Astrocyte (in vitro differentiated cells and primary cell): Measurements from ENCODE around the gene PGLYRP4. TPM values are rescaled to one million over a fixed set of nuclear protein-coding genes. Genes with fewer than 3 reads are reported as not detected.

Experiments used
- DNase-seq: peaks from one replicate; pipeline ENCODE4 v3.0.0-alpha.2; 2010; ENCODE audit warnings: low read depth
- FAIRE-seq: peaks from 2 replicates; lab custom pipeline; 2011; peaks lifted over from hg19 to GRCh38; lab: Jason Lieb, UNC
- H2AFZ ChIP-seq: 2 replicates; pipeline ENCODE4 v1.6.0; 2012; ENCODE audit warnings: low read depth, low read length, inconsistent platforms
- H3K27ac ChIP-seq: 2 replicates; pipeline ENCODE4 v1.5.1; 2011; ENCODE audit warnings: low read depth, low read length, inconsistent platforms
- H3K27me3 ChIP-seq: 2 replicates; pipeline ENCODE4 v1.6.0; 2011; ENCODE audit warnings: low read length, inconsistent platforms; ENCODE audit not compliant: insufficient read depth
- H3K36me3 ChIP-seq: 2 replicates; pipeline ENCODE4 v1.5.1; 2011; ENCODE audit warnings: low read length, inconsistent platforms; ENCODE audit not compliant: insufficient read depth
- H3K4me1 ChIP-seq: 2 replicates; pipeline ENCODE4 v1.5.1; 2011; ENCODE audit warnings: low read length, inconsistent platforms; ENCODE audit not compliant: insufficient read depth
- H3K4me2 ChIP-seq: 2 replicates; pipeline ENCODE4 v1.6.0; 2012; ENCODE audit warnings: low read length, inconsistent platforms
- H3K4me3 ChIP-seq: 2 replicates; pipeline ENCODE4 v1.5.1; 2011; ENCODE audit warnings: low read depth, mild to moderate bottlenecking, low read length, inconsistent platforms; ENCODE audit not compliant: insufficient read depth
- H3K79me2 ChIP-seq: 2 replicates; pipeline ENCODE4 v1.6.0; 2012; ENCODE audit warnings: mild to moderate bottlenecking, low read length, inconsistent platforms; ENCODE audit not compliant: insufficient read depth
- H3K9ac ChIP-seq: 2 replicates; pipeline ENCODE4 v1.6.0; 2012; ENCODE audit warnings: mild to moderate bottlenecking, low read length, inconsistent platforms
- H3K9me3 ChIP-seq: 2 replicates; pipeline ENCODE4 v1.5.1; 2012; ENCODE audit warnings: low read depth, mild to moderate bottlenecking, low read length, inconsistent platforms; ENCODE audit not compliant: insufficient read depth
- H4K20me1 ChIP-seq: 2 replicates; pipeline ENCODE4 v1.6.0; 2012; ENCODE audit warnings: low read length, inconsistent platforms; ENCODE audit not compliant: insufficient read depth
- H3K27ac Mint-ChIP-seq: one replicate; pipeline ENCODE4 v1.8.0; 2021; ENCODE audit warnings: mild to moderate bottlenecking, mixed read lengths; ENCODE audit not compliant: unreplicated experiment
- H3K27me3 Mint-ChIP-seq: one replicate; pipeline ENCODE4 v1.8.0; 2021; ENCODE audit warnings: low read depth, mixed read lengths; ENCODE audit not compliant: unreplicated experiment
- H3K36me3 Mint-ChIP-seq: one replicate; pipeline ENCODE4 v1.8.0; 2021; ENCODE audit warnings: low read depth, mixed read lengths; ENCODE audit not compliant: unreplicated experiment
- H3K4me1 Mint-ChIP-seq: one replicate; pipeline ENCODE4 v1.8.0; 2021; ENCODE audit warnings: low read depth, mixed read lengths; ENCODE audit not compliant: unreplicated experiment
- H3K4me3 Mint-ChIP-seq: one replicate; pipeline ENCODE4 v1.8.0; 2021; ENCODE audit warnings: mild to moderate bottlenecking, moderate library complexity, mixed read lengths; ENCODE audit not compliant: unreplicated experiment
- H3K9me3 Mint-ChIP-seq: one replicate; pipeline ENCODE4 v1.8.0; 2021; ENCODE audit warnings: mild to moderate bottlenecking, mixed read lengths; ENCODE audit not compliant: unreplicated experiment
- EZH2 ChIP-seq: IDR thresholded peaks from 2 replicates; pipeline ENCODE4 v1.6.1; 2012; ENCODE audit warnings: mild to moderate bottlenecking, low read length, inconsistent platforms; ENCODE audit not compliant: insufficient read depth
- total RNA-seq: library from RNA; stranded (reverse); gene quantifications from 2 replicates; pipeline ENCODE4 v1.2.1, GENCODE V29; 2021
- TF ChIP-seq, protein P1 (sequence below): IDR thresholded peaks from 2 replicates; pipeline ENCODE4 v1.5.1; 2011; ENCODE audit warnings: low read depth, mild to moderate bottlenecking, inconsistent platforms, low read length, moderate library complexity; ENCODE audit not compliant: insufficient read depth

The PGLYRP4 gene
- total RNA-seq, 1 donor from 2014 or later: not detected

DNA sequence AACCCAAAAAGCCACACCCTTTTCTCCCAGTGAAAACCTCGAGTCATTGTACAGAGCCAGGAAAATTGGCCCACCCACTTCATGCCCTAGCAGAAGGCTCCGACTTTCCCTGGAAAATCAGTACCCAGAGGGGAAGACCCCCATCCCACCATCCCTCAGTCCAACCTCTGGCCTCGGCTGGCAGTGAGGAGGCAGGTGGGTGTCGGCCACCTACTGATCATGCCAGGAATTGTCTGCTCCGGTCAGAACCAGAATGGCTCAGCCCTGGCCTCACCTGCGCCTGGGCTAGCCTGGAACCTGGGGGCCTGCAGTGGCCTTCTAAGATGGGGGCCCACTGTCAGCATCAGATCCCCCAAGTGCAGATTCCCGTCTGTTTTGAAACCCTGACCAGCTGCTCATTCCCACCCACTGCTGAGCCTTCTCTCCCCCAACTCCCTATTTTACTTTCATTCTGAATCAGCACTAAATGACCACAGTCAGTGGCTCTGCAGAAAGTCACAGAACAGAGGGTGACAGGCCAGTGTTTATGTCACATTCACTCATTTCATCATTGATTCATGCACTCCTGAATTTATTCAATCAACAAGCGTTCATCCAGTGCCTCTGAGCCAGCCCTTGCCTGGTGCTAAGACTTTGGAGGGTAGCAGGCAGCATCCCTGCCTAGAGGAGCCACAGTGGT is 6.0 kb upstream of the PGLYRP4 start:
- Mint-ChIP-seq H3K27ac (no peak overlapping the region), H3K36me3 (peaks cover 1% of the 10 kb centered on the region), H3K9me3 (no peaks in the 10 kb centered on the region), H3K4me1 (no peaks in the 10 kb centered on the region), H3K4me3 (no peak overlapping the region), H3K27me3 (peaks cover 37% of the 10 kb centered on the region)
- no peak overlapping the region for H3K4me3 ChIP-seq
- FAIRE-seq (no peak), DNase-seq (no peak)
- no peak overlapping the region for H2AFZ ChIP-seq
- H3K9me3 ChIP-seq: no peaks in the 10 kb centered on the region
- no peaks in the 10 kb centered on the region for H4K20me1 ChIP-seq
- TF ChIP-seq, protein P1, sequence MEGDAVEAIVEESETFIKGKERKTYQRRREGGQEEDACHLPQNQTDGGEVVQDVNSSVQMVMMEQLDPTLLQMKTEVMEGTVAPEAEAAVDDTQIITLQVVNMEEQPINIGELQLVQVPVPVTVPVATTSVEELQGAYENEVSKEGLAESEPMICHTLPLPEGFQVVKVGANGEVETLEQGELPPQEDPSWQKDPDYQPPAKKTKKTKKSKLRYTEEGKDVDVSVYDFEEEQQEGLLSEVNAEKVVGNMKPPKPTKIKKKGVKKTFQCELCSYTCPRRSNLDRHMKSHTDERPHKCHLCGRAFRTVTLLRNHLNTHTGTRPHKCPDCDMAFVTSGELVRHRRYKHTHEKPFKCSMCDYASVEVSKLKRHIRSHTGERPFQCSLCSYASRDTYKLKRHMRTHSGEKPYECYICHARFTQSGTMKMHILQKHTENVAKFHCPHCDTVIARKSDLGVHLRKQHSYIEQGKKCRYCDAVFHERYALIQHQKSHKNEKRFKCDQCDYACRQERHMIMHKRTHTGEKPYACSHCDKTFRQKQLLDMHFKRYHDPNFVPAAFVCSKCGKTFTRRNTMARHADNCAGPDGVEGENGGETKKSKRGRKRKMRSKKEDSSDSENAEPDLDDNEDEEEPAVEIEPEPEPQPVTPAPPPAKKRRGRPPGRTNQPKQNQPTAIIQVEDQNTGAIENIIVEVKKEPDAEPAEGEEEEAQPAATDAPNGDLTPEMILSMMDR: no peak
- TF ChIP-seq EZH2: no peak
- H3K9ac ChIP-seq: no peak overlapping the region
- no peaks in the 10 kb centered on the region for H3K4me1 ChIP-seq
- H3K27ac ChIP-seq: no peak overlapping the region
- peaks cover 5% of the 10 kb centered on the region for H3K27me3 ChIP-seq
- H3K79me2 ChIP-seq: no peaks in the 10 kb centered on the region
- no peaks in the 10 kb centered on the region for H3K36me3 ChIP-seq
- no peak overlapping the region for H3K4me2 ChIP-seq

DNA sequence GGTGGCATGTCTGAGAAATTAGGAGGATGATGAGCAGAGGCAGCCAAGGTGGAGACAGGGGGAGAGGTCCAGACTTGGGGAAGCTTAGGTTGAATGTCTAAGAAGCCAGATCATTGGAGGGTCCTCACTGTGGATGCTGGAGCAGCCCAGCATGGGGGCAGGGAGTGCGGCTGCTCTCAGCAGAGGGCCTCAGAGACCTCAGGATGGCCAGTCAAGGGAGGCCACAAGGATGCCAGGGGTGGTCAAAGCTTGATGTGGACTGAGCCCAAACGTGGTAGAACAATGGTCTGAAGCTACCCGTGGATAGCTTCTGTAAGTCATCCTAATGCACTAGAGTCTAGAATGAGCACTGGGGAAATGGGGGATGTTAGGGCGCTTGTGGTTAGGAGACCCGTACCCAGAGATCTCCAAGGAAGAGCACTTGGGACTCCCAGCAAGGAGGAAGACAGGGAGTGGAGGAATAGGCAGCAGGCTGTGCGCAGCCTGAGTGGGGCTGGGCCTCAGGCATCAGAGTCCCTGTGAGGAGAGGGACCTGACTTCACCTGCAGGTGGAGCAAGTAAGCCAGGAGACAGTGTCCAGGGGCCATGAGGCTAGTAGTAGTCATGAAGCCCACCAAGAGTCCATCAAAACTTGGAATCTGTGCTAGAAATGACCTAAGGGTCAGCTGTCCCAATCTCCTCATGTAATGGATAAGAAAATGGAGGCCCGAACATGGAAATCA is 4.7 kb upstream of the PGLYRP4 start:
- Mint-ChIP-seq H3K9me3 (no peaks in the 10 kb centered on the region), H3K4me3 (no peak overlapping the region), H3K27me3 (peaks cover 43% of the 10 kb centered on the region), H3K36me3 (peaks cover 1% of the 10 kb centered on the region), H3K27ac (no peak overlapping the region), H3K4me1 (no peaks in the 10 kb centered on the region)
- H3K9me3 ChIP-seq: no peaks in the 10 kb centered on the region
- no peaks in the 10 kb centered on the region for H4K20me1 ChIP-seq
- no peaks in the 10 kb centered on the region for H3K79me2 ChIP-seq
- H2AFZ ChIP-seq: no peak overlapping the region
- H3K27ac ChIP-seq: no peak overlapping the region
- H3K9ac ChIP-seq: no peak overlapping the region
- DNase-seq (peak; percentile 2), FAIRE-seq (no peak)
- H3K4me3 ChIP-seq: no peak overlapping the region
- peaks cover 7% of the 10 kb centered on the region for H3K27me3 ChIP-seq
- no peaks in the 10 kb centered on the region for H3K36me3 ChIP-seq
- TF ChIP-seq, protein P1: peak; percentile 29
- TF ChIP-seq EZH2: no peak
- no peak overlapping the region for H3K4me2 ChIP-seq
- H3K4me1 ChIP-seq: no peaks in the 10 kb centered on the region

DNA sequence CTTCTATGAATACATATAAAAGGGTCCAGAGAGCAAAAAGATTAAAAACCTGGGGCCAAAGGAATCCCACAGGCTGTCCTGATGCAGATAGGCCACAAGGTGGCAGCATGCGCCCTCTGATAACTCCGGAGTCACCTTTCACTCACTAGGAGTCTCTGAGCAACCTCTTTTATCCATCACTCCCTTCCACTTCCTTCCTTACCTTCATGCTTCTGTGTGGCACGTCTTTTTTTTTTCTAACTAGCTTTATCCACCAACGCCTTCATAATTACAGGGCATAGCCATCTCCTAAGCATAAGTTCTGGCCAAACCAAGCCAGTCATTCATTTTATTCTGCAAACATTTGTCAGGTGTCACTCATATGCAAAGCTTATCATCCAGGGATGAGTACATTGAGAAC is 3.9 kb upstream of the PGLYRP4 start:
- no peak overlapping the region for H3K4me3 ChIP-seq
- no peaks in the 10 kb centered on the region for H4K20me1 ChIP-seq
- no peak overlapping the region for H3K4me2 ChIP-seq
- no peaks in the 10 kb centered on the region for H3K4me1 ChIP-seq
- no peak overlapping the region for H3K27ac ChIP-seq
- H3K36me3 Mint-ChIP-seq: no peaks in the 10 kb centered on the region
- no peaks in the 10 kb centered on the region for H3K79me2 ChIP-seq
- no peaks in the 10 kb centered on the region for H3K9me3 ChIP-seq
- H3K4me1 Mint-ChIP-seq: no peaks in the 10 kb centered on the region
- H3K27me3 Mint-ChIP-seq: peaks cover 43% of the 10 kb centered on the region
- peaks cover 7% of the 10 kb centered on the region for H3K27me3 ChIP-seq
- H3K36me3 ChIP-seq: no peaks in the 10 kb centered on the region
- H3K9me3 Mint-ChIP-seq: no peaks in the 10 kb centered on the region
- H3K4me3 Mint-ChIP-seq: no peak overlapping the region
- no peak for FAIRE-seq
- DNase-seq: peak; percentile 30
- TF ChIP-seq EZH2: no peak
- TF ChIP-seq, protein P1: peak; percentile 98
- H2AFZ ChIP-seq: no peak overlapping the region
- no peak overlapping the region for H3K9ac ChIP-seq
- H3K27ac Mint-ChIP-seq: no peak overlapping the region
